GM21786 (cell line): Measurements from ENCODE around the gene HHIPL1.

Source experiments
- ATAC-seq: cut with Tn5 transposase; IDR thresholded peaks from one replicate; pipeline ENCODE4 v1.9.1; 2021; ENCODE audit not compliant: unreplicated experiment

The HHIPL1 gene

DNA sequence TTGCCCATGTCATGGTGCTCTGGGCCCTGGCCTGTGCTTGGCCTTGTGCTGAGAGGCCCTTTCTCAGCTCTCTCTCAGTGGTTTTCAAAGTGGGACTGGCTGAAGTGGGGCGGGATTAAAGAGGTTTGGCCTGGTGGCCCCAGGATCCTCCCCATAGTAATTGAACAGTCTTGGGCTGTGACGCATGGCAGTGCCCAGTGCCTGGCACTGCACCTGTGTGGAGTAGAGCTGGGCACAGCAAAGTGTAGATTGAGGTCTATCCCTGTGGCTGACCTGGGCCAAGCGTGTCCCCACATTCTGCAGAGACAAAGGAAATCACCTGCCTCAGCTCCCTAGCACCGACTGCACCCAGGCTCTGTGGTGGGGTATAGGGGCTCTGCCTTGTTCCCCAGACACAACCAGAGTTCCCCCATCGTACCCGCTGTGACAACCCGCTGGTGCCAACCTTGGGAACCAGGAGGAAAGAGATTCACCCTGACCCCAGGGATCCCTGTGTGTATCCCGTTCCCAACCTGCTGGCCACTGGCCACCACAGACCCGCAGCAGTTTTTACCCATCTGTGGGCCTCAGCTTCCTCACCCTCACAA is 29.2 kb downstream of the HHIPL1 start:
- ATAC-seq, result no peak

DNA sequence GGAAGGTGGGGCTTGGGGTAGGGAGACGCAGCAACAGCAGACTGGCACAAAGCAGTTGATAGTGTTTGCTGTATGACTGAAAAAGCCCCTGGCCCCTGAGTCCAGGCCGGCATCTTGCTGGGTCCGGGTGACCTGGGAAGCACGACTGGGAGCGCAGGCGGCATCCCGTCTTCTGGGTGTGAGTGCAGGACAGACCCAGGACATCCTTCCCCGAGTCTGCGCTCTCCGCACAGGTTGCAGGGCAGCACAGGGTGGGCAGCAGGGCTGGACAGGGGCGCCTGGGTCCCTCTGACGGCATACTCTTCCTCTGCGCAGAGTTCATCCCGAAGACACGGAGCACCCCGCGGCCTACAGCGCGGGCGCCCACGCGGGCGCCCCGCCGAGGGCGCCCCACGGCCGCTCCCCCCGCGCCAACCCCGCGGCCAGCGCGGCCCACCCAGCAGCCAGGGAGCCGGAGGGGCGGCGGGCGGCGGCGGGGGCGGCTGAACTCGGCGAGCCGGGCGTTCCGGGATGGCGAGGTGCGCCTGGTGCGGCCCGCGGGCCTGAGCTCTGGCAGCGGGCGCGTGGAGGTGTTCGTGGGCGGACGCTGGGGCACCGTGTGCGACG is 29.9 kb downstream of the HHIPL1 start:
- no peak for ATAC-seq

DNA sequence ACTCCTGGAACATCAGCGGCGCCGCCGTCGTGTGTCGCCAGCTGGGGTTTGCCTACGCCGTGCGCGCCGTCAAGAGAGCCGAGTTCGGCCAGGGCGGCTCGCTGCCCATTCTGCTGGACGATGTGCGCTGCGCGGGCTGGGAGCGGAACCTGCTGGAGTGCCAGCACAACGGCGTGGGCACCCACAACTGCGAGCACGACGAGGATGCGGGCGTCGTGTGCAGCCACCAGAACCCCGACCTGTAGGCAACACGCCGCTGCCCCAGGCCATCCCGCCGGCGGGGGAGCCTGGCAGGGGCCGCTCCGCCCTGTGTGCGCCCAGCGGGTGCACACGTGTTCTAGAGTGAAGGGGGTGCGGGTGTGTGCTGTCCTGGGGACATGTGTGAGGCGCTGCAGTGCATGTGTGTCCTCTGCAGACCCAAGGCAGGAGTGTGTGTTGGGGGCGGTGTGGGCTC is 30.5 kb downstream of the HHIPL1 start:
- ATAC-seq, result no peak

DNA sequence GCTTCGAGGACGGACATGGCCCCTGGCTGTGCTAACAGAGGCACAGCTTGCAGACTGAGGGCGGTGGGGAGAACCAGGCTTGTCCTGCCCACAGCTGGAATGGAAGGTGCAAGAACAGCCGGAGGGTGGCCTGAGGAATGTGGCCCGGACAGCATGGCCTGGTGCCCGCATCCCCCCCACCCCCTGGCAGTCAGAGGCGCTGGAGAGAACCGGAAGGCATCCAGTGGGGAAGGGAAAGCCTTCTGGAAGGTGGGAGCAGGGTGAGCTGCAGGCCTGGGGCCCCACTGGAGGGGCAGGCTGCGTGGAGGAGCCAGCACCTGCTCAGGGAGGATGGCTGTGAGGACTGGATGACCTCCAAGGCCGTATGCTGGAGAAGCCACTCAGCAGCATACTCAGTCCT is 31.0 kb downstream of the HHIPL1 start:
- ATAC-seq, result no peak

DNA sequence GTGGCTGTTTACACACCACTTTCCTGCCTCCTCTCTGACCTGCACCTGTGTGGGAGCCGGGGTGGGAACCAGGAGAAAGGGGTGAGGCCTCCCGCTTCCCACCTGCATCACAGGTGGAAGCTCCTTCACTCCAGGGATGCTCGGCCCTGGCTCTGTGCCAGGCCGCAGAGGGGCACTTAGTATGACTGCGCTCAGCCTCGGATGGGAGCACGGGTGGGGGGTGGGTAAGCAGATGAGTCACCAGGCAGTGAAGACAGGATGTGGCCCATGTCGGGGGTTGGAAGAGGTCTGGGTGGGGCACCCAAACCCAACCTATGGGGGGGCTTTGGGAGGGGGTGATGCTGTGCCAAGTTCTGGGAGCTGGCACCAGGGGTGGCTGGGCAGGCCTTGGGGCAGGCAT is 31.7 kb downstream of the HHIPL1 start:
- ATAC-seq, result no peak

DNA sequence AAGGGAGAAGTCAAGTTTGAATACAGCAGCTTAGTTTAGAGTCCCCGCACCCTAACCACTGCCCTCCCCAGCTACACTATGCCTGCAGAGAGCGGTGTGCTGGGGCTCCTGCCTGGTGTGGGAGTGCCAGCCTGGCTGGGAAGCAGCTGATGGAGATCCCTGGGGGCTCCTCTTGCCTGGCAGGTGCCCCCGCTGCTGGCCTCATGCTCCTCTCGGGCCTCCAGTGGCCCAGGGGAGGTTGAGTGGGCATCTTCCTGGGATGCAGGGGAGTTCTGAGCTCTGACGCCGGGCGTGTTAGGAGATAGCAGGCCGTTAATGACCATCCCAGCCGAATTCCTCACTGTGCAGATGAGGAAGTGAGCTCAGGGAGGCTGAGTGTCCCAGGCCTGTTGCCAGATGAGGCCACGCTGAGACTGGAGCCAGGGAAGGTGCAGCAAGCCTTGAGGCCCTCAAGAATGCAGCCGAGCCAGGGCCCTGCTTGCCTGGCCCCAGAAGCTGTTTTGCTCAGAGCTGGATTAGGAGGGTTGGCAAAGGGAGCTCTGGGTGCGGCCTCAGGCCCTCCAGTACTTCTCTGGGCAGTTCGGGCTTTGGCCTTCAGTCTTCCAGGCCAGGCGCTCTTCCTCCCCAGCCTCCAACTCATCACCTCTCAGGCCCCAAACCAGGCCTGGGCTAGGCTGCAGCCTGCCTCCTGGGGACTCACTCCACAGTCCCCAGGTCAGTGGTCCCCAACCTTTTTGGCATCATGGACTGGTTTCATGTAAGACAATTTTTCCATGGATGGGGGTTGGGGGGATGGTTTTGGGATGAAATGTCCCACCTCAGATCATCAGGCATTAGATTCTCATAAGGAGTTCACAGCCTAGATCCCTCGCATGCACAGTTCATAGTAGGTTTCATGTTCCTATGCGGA is 32.6 kb downstream of the HHIPL1 start:
- ATAC-seq, result no peak

DNA sequence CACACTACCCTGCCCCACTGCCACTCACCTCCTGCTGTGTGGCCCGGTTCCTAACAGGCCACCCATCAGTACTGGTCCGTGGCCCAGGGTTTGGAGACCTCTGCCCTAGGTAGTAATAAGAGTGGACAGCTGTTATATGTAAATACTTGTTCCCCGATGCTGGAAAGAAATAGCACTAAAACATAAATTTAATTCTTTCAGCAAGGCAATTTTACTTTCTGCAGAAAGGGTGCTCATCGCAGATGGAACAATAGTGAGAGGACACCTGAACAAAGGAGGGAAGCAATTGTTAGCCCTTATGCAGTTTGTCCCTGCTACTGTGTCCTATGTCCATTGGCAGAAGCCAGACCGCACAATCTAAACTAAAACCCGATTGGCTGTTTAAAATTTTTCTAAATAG is 33.3 kb downstream of the HHIPL1 start:
- no peak for ATAC-seq

DNA sequence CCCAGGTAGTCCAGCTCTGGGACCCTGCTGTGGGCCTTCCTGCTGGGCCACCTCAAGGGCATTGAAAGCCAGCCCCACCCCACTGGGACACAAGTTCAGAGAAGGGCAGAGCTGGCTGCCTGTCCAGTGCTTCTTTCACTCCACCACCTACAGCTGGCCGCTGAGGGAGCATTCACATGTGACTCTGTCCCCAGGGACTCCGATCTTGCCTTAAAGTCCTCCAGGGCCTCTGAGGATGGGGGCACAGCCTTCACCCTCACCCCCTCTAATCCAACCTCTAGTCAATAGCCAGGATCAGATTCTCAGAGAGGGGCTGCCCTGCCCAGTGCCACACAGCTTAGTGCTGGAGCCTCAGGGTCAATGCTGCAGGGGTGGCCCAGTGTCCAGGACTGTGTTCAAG is 34.2 kb downstream of the HHIPL1 start:
- no peak for ATAC-seq

DNA sequence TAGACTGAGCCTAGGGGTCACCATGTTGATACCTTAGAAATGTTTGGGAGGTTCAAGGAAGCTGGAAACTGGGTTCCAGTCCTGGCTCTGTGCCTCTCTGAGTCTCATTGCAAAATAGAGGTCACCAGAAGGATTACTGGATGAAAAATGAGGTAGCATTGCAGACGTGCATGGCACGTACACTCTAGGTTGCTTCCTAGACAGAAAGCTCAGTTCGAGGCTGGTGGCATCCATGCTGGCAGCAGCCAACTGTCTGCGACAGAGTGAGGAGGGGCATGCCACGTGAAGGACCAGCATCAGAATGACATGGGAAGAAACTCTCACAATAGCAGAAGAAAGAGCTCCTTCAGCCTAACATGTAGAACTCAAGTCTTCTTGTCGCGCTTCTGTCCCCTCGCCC is 34.6 kb downstream of the HHIPL1 start:
- no peak for ATAC-seq

DNA sequence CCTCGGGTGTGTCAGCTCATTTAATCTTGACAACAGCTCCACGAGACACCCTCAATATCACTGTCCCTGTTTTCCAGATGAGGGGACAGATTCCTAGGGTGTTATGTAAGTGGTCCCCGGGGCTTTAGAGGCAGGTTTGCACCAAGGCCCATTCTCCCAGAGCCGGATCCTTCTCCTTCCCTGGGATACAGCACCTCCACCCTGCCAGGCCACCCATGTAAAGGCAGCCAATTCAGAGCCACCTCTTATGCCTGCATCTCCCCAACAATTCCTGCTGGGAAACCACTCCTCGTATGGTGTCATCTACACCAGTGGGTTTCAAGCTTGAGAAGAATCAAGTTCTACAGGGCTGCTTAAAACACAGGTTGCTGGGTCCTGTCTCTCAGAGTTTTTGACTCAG is 35.1 kb downstream of the HHIPL1 start:
- no peak for ATAC-seq

DNA sequence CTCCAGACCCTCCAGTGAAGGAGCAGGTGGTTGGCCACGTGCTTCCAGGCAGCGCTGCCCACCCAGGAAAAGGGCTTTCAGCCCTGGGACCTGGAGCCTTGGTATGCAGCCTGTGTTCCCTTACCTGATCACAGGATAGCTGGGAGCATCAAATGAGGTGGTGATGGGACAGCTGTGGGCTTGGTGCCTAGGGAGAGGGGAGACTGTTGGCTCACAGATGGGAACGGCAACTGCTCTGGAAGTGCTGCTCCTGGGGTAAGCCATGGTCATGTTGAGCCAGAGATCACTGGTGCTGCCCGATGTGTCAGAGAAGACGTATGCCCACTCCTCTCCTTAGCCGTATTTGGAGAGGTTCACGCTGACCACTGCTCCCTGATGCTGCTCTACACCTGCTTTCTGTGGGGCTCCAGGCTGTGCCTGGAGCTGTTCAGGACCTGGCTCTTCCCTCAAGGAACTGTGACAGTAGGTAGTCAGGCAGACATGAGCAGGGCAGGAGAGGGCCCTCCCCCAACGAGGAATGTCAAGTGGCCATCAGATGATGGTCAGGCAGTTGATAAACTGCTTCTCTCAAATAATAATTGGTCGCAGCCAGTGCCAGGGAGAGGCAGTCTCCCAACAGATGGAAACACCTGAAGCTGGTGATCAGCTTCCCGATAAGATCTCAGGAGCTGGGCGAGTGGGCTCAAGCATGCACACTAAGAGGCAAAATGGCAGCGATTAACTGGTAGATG is 36.3 kb downstream of the HHIPL1 start:
- no peak for ATAC-seq

DNA sequence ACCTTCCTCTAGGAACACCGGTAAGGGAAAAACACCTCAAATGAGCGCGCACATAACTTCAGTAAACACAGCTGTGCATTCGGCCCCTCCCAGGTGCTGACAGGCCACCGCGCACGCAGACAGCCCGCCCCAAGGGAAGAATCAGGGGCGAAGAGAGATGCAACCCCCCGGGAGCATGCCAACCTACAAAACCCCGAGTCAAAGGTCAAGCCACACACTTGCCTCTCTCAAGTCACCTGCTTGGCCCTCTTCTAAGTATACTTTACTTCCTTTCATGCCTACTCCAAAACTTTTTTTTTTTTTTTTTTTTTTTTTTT is 36.9 kb downstream of the HHIPL1 start:
- no peak for ATAC-seq

DNA sequence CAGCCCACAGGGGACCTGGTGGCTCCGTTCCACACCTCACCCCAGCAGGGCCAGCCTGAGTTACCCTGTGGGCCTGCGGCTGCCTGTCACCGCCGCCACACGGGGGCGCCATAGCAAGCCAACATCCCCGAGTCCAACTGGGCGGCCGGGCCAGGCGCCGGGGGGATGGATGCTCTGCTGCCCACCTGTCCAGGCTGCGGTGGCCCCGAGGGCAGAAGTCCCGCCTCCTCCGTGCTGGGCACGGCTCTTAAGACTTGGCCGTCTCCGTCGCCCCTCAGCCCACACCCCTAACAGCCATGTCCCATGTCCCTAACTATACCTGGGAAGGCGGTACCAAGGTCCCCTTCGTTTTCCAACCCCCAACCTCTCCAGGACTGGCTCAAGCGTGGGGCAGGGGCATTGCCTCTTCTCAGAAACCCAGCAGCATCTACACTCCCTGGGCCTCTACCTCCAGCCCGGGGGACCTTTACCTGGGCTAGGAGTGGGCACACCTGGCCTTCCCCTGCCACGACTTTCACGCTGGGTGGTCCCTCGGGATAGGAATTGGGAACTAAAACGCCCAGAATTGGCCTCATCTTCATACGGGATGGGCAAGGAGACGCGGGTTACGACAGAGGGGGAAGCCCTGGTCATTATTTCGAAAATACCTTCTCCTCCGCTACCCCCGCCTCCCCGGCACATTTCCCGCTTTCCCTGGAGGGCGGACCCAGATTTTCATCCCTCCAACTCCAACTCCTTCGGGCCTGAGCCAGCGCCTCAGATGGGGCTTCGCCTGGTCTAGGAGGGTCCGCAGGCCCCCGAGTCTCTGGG is 38.1 kb downstream of the HHIPL1 start:
- peak; percentile 34 for ATAC-seq

DNA sequence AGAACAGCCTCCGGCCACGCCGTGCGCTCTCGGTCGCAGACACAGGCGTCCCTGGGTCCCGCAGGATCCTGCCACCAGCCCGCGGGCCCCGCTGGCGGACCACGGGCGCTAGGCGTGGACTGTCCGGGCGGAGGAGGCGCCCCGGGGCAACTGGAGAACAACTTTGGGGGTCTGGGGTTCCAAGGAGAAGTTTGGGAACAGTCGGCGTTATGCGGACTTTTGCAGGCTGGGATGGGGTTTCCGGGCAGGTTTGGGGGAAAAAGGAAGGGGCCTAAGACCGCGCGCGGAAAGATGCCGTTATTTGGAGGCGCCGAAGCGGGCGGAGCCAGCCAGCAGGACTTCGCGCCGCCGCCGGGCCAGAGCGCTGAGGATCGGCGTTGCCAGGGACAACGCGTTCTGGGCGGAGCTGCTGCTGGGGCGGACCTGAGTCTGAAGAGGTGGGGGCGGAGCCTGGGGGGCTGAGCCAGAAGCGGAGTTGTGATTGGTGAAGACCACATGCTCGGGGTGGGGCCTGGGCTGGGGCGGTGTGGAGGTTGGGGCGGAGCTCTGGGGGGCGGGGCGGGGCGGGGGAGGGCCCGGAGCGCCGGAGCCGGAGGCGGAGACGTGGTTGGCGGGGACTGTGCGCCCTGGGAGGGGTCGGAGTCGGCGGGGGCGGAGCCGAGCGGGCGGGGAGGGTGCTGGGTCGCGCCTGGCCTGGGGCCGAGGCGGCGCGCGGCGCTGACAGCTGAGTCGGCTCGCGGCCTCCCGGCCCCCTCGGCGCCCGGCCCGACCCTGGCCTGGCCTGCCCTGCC is 38.9 kb downstream of the HHIPL1 start, which contains the start of gene CYP46A1:
Gene CYP46A1 (plus strand): TSS at position 680 of the 791 bp plus-strand sequence. CDS start 120 bp downstream, outside the sequence.
- peak; percentile 95 for ATAC-seq

DNA sequence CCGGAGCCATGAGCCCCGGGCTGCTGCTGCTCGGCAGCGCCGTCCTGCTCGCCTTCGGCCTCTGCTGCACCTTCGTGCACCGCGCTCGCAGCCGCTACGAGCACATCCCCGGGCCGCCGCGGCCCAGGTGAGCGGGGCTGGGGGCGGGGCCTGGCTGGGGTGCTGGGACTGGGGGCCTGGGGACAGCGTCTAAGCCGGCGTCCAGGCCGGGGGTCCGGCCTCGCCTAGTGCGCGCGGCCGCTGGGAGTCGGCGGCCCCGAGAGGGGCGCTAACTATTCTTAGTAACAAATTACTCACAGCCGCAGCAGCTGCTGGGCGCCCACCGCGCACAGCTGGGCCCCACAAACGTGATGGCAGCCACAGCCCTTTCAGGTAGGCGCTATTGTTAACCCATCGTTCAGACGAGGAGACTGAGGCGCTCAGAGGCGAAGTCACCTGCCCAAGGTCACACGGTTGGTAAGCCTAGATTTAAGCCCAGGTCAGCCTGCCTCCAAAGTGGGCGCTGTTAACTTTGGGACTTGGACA is 39.5 kb downstream of the HHIPL1 start:
- peak; percentile 20 for ATAC-seq

DNA sequence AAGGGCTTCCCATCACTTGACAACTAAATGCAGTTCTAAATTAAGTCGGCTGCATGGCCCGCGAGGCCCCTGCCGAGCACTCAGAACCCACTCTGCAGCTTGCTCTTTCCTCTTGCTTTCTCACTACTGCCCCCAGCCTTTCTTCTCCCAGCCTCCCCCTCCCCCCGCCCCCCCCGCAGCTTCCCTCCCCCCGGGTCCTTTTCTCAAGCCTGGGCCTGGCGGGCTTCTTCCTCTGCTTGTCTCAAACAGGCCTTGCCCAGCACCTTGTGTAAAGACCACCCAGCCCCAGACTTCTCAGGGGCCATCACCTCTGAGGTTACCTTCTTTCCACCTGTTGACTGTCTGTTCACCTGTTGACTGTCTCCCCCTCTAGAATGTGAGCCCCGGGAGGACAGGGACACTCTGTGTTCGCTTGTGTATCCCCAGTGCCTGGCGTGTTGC is 40.2 kb downstream of the HHIPL1 start:
- ATAC-seq, result no peak

DNA sequence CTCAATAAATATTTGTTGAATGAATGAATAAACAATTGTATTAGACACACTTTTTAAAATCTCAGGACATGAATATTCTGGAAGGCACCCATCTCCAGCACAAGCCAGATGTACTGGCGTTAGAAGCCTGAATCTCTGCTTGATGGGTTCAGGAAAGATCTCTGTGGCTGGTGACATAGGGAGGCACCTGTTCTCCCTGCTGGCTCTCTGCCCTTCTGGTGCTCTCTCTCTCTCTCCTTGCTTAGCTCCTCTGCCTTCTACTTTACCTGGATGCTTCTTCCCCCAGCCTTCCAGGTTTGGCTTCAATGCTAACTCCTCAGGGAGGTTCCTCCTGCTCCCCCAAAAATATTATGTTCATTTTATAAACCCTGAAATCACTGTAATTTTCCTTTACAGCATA is 40.7 kb downstream of the HHIPL1 start:
- ATAC-seq, result no peak

DNA sequence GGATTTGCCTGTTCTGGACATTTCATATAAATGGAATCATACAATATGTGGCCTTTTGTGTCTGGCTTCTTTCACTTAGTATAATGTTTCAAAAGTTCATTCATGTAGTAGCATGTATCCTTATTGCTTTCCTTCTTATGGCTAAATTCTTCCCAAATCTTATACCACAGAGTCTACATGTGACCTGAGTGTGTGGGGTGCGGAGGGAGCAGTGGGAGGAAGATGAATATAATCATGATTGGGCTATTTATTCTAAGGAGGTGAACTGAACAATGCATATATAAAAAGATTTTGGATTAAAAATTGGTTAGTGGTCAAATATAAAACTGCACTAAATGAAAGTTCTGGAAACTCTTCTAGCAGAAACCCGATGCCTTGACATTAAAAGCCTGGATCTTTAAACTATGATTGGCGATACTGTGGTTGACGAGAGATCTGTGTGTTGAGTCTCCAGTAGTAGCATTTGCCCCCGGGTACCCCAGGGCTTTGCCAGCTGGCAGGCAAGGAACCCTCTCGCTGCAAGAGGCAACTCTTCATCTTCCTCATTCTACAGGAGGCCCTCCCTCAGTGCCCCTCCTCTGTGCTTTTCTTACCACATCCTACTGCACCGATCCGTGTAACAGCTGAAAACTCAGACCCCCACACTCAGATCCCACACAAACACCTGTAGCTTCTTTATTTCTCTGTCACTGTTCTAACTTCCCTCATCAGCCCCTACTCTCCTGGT is 41.8 kb downstream of the HHIPL1 start:
- ATAC-seq, result no peak
